Measurements from ENCODE around the gene DLG5.

DNA sequence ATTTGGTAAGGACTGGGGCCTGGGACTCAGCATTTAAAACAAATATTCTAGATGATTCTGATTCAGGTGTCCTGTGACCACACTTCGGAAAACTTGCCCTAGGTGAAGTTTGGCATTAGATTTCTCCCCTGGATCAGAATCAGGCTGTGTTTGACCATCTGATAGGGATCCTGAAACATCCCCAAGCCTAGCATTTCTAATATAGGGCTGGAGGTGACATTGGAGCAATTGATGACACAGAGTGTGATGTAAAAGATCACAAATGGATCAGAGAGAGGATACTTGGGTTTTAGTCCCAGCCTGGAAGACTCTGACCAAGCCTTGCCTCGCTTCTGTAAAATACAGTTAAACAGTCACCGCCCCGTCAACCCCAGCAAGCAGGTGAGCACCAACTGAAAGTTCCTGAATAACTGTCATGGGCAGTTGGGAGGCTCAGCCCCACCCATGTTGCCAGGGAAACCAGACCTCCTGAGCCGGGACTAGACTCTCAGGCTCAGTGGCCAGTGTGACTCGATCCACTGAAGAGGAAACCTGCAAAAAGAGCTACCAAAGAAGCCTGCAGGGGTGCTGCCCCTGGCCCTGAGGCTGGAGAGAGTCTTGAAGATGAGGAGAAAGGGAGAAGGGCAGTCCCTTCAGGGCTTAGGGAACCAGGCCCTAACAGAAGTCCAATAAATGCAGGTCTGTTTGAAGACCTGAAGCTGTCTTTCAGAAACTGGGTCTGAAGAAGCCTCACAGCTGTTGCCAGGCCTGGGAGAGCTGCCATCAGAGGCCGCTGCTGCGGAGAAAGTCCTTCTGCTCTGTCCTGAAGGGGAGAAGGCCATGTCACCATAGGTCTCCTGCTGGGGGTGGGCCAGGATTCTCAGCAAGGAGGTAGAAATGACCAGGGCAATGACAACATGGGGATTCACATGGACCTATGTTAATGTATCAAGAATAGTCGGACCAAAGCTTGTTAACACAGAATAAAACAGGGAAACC lies 162.8 kb downstream of the DLG5 start:
- TF ChIP-seq POLR2A (IDR thresholded peaks at IDR 0.05) = no peak
- TF ChIP-seq, protein P1, sequence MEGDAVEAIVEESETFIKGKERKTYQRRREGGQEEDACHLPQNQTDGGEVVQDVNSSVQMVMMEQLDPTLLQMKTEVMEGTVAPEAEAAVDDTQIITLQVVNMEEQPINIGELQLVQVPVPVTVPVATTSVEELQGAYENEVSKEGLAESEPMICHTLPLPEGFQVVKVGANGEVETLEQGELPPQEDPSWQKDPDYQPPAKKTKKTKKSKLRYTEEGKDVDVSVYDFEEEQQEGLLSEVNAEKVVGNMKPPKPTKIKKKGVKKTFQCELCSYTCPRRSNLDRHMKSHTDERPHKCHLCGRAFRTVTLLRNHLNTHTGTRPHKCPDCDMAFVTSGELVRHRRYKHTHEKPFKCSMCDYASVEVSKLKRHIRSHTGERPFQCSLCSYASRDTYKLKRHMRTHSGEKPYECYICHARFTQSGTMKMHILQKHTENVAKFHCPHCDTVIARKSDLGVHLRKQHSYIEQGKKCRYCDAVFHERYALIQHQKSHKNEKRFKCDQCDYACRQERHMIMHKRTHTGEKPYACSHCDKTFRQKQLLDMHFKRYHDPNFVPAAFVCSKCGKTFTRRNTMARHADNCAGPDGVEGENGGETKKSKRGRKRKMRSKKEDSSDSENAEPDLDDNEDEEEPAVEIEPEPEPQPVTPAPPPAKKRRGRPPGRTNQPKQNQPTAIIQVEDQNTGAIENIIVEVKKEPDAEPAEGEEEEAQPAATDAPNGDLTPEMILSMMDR (IDR thresholded peaks at IDR 0.05) = no peak
- TF ChIP-seq POLR2AphosphoS5 (IDR thresholded peaks at IDR 0.05) = no peak

Data from gastroesophageal sphincter (tissue), 3 donors.